ENCODE results near the gene SLC35D3. TPM values are rescaled to one million over a fixed set of nuclear protein-coding genes. Genes with fewer than 3 reads are reported as not detected.
"Not testable (repeated sequence)": the region's sequence is repeated elsewhere in the genome, so short reads cannot be mapped to it uniquely, and the experiment has no call there.

SLC35D3 gene
- polyA plus RNA-seq, 1 experiment, result not detected

DNA sequence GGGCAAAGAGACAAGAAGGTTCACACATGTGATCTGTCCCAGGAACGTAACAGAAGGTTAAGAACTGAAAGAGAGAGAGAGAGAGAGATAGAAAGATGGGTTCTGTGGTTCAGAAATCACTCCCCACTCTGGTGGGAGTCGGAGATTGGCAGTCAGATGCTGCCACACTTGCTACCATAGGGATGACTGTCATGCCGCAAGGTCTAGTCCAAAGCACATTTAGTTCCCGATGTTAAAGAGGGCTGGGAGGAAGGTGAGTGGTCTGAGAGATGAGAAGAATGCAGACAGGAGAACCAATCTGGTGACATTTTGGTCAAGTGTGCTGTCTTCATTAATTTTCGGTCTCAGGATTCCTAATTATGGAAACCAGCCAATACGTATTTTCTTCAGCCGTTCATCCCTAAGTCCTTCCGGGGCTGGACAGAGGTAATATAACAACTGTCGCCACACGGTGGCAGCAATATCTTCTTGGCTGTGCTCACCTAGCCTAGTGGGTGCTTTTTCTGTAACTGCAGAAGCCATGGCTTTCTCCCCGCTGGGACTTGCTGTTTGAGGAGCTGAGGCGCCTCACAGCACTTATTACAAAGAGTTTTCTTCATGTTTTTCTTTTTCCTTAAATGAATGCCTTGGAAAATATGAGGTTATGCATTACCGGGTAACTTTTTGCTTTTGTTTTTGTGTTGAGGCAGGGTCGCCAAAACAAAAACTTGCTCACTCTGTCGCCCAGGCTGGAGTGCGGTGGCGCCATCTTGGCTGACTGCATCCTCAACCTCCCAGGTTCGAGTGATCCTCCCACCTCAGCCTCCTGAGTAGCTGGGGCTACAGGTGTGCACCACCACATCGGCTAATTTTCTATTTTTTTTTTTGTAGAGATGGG, 46.0 kb downstream of the SLC35D3 start:
- ChIA-PET CTCF (interaction anchor here (0.7 to 1.8 kb wide), 7 partner anchors 9 to 52 kb away, joined by 3 to 8 read pairs (median 4); no protein-coding TSS in a partner anchor), POLR2A (no interaction called here)
- TF ChIP-seq, protein P1, sequence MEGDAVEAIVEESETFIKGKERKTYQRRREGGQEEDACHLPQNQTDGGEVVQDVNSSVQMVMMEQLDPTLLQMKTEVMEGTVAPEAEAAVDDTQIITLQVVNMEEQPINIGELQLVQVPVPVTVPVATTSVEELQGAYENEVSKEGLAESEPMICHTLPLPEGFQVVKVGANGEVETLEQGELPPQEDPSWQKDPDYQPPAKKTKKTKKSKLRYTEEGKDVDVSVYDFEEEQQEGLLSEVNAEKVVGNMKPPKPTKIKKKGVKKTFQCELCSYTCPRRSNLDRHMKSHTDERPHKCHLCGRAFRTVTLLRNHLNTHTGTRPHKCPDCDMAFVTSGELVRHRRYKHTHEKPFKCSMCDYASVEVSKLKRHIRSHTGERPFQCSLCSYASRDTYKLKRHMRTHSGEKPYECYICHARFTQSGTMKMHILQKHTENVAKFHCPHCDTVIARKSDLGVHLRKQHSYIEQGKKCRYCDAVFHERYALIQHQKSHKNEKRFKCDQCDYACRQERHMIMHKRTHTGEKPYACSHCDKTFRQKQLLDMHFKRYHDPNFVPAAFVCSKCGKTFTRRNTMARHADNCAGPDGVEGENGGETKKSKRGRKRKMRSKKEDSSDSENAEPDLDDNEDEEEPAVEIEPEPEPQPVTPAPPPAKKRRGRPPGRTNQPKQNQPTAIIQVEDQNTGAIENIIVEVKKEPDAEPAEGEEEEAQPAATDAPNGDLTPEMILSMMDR (IDR thresholded peaks at IDR 0.05; ENCODE audit: insufficient read depth, low read depth, low read length), result peak; percentile 62
- H3K36me3 ChIP-seq (ENCODE audit: control insufficient read depth, insufficient read depth, low read length), result no peaks in the 10 kb centered on the region
- peak; percentile 4 for DNase-seq (ENCODE audit: low read depth)
- peaks cover 2% of the 10 kb centered on the region for H3K27me3 ChIP-seq (ENCODE audit: control insufficient read depth, insufficient read depth, low read length)
- no peak overlapping the region for H3K4me3 ChIP-seq (ENCODE audit: low read depth, low read length)

- POLR2A ChIA-PET, result no interaction called here
- Histone ChIP-seq H3K27me3 (ENCODE audit: control insufficient read depth, insufficient read depth, low read length) (no peaks in the 10 kb centered on the region; the same call in 1 of the 2 replicates), H3K36me3 (ENCODE audit: control insufficient read depth, insufficient read depth, low read length) (no peaks in the 10 kb centered on the region), H3K4me3 (ENCODE audit: low read depth, low read length) (no peak overlapping the region)
- DNase-seq (ENCODE audit: low read depth), result no peak
- TF ChIP-seq, protein P1 (IDR thresholded peaks at IDR 0.05; ENCODE audit: insufficient read depth, low read depth, low read length), result no peak
- CTCF ChIA-PET, result interaction anchor here (0.7 to 1.8 kb wide), 7 partner anchors 10 to 51 kb away, joined by 3 to 8 read pairs (median 4); no protein-coding TSS in a partner anchor
Measured at GRCh38 chr6:136968837-136969236, 46.7 kb downstream of the SLC35D3 start.

- ChIA-PET CTCF (interaction anchor here (1.2 to 1.8 kb wide), 5 partner anchors 11 to 50 kb away, joined by 3 to 8 read pairs (median 5); no protein-coding TSS in a partner anchor), POLR2A (no interaction called here)
- Histone ChIP-seq H3K4me3 (ENCODE audit: low read depth, low read length) (no peak overlapping the region), H3K36me3 (ENCODE audit: control insufficient read depth, insufficient read depth, low read length) (no peaks in the 10 kb centered on the region), H3K27me3 (ENCODE audit: control insufficient read depth, insufficient read depth, low read length) (no peaks in the 10 kb centered on the region; the same call in 1 of the 2 replicates)
- TF ChIP-seq, protein P1 (IDR thresholded peaks at IDR 0.05; ENCODE audit: insufficient read depth, low read depth, low read length), result no peak
- no peak for DNase-seq (ENCODE audit: low read depth)
Measured at GRCh38 chr6:136969433-136969832, 47.3 kb downstream of the SLC35D3 start.

GRCh38 chr6:136969930-136970329, 47.8 kb downstream of the SLC35D3 start:
- no peak for DNase-seq (ENCODE audit: low read depth)
- TF ChIP-seq, protein P1 (IDR thresholded peaks at IDR 0.05; ENCODE audit: insufficient read depth, low read depth, low read length), result no peak
- H3K36me3 ChIP-seq (ENCODE audit: control insufficient read depth, insufficient read depth, low read length), result no peaks in the 10 kb centered on the region
- no peaks in the 10 kb centered on the region; the same call in 1 of the 2 replicates for H3K27me3 ChIP-seq (ENCODE audit: control insufficient read depth, insufficient read depth, low read length)
- CTCF ChIA-PET, result interaction anchor here (1.8 kb wide), 1 partner anchor 44 kb away, joined by 8 read pairs; no protein-coding TSS in a partner anchor
- no peak overlapping the region for H3K4me3 ChIP-seq (ENCODE audit: low read depth, low read length)
- POLR2A ChIA-PET, result no interaction called here

- ChIA-PET POLR2A (no interaction called here), CTCF (no interaction called here)
- H3K4me3 ChIP-seq (ENCODE audit: low read depth, low read length), result no peak overlapping the region
- H3K27me3 ChIP-seq (ENCODE audit: control insufficient read depth, insufficient read depth, low read length), result no peaks in the 10 kb centered on the region; the same call in 1 of the 2 replicates
- H3K36me3 ChIP-seq (ENCODE audit: control insufficient read depth, insufficient read depth, low read length), result no peaks in the 10 kb centered on the region
- TF ChIP-seq, protein P1 (IDR thresholded peaks at IDR 0.05; ENCODE audit: insufficient read depth, low read depth, low read length), result no peak
- no peak for DNase-seq (ENCODE audit: low read depth)
Measured at GRCh38 chr6:136971609-136972008, 49.5 kb downstream of the SLC35D3 start.

DNA sequence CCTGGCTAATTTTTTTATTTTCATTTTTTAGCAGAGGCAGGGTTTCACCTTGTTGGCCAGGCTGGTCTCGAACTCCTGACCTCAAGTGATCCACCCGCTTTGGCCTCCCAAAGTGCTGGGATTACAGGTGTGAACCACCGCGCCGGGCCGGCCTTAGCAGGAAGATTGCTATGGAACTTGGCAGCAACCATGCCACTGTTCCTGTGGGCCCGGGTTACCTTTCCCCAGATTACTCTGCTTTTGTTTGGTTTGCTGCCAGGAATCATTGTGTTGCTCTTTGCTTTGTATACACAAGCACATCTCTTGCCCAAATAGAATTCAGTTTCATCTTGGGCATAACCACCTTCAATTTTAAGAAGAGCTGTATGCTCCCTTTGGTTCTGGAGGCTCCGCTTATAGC, 51.7 kb downstream of the SLC35D3 start:
- H3K4me3 ChIP-seq (ENCODE audit: low read depth, low read length); POLR2A ChIA-PET; H3K27me3 ChIP-seq (ENCODE audit: control insufficient read depth, insufficient read depth, low read length); H3K36me3 ChIP-seq (ENCODE audit: control insufficient read depth, insufficient read depth, low read length); DNase-seq (ENCODE audit: low read depth): not testable (repeated sequence)
- CTCF ChIA-PET, result interaction anchor here (1.6 kb wide), 1 partner anchor 41 kb away, joined by 6 read pairs; no protein-coding TSS in a partner anchor
